CD4-positive, alpha-beta T cell treated with Interleukin-15 for 4 hours (primary cell): ENCODE measurements around the gene OSMR.
"Not testable (repeated sequence)": the region's sequence is repeated elsewhere in the genome, so short reads cannot be mapped to it uniquely, and the experiment has no call there.

ENCODE experiments used
- DNase-seq: peaks from one replicate; pipeline ENCODE4 v3.0.0-alpha.2; 2020; ENCODE audit warnings: low spot score

Gene OSMR

GRCh38 chr5:38831117-38831516, 14.7 kb upstream of the OSMR start:
- no peak for DNase-seq

- no peak for DNase-seq
Observed at GRCh38 chr5:38831909-38832308, 13.9 kb upstream of the OSMR start.

GRCh38 chr5:38832810-38833209, 13.0 kb upstream of the OSMR start:
- DNase-seq, result no peak

GRCh38 chr5:38835887-38836286, 9.9 kb upstream of the OSMR start:
- no peak for DNase-seq

- DNase-seq, result no peak
Observed at GRCh38 chr5:38837416-38837815, 8.4 kb upstream of the OSMR start.

- no peak for DNase-seq
Observed at GRCh38 chr5:38837932-38838331, 7.9 kb upstream of the OSMR start.

- DNase-seq, result no peak
Observed at GRCh38 chr5:38843665-38844064, 2.1 kb upstream of the OSMR start.

- DNase-seq, result no peak
Observed at GRCh38 chr5:38846379-38847011, 683 bp downstream of the OSMR start.

- DNase-seq, result no peak
Observed at GRCh38 chr5:38847559-38848347, 1.9 kb downstream of the OSMR start.

GRCh38 chr5:38848637-38849036, 2.8 kb downstream of the OSMR start:
- no peak for DNase-seq

GRCh38 chr5:38851640-38852039, 5.8 kb downstream of the OSMR start:
- DNase-seq, result not testable (repeated sequence)

GRCh38 chr5:38853753-38854470, 8.1 kb downstream of the OSMR start:
- no peak for DNase-seq

- DNase-seq, result no peak
Observed at GRCh38 chr5:38854907-38855306, 9.1 kb downstream of the OSMR start.

- no peak for DNase-seq
Observed at GRCh38 chr5:38856660-38857059, 10.8 kb downstream of the OSMR start.

GRCh38 chr5:38858839-38859238, 13.0 kb downstream of the OSMR start:
- DNase-seq, result no peak

GRCh38 chr5:38861986-38862770, 16.4 kb downstream of the OSMR start:
- not testable (repeated sequence) for DNase-seq

- DNase-seq, result no peak
Observed at GRCh38 chr5:38866362-38867031, 20.7 kb downstream of the OSMR start.

- no peak for DNase-seq
Observed at GRCh38 chr5:38867032-38867398, 21.2 kb downstream of the OSMR start.

- no peak for DNase-seq
Observed at GRCh38 chr5:38867416-38867815, 21.6 kb downstream of the OSMR start.

- no peak for DNase-seq
Observed at GRCh38 chr5:38870595-38870994, 24.8 kb downstream of the OSMR start.

- DNase-seq, result no peak
Observed at GRCh38 chr5:38871058-38871605, 25.3 kb downstream of the OSMR start.
